Testis (tissue), 2 donors: Measurements from ENCODE around the gene TLE4.

Experiments
- CTCF ChIP-seq, 3 experiments: fragments of 450-650 bp in 2 of 3; fragments of 200-600 bp in 1 of 3; sonication (generic) in 1 of 3; IDR thresholded peaks; one replicate each; pipeline ENCODE4 v1.5.1; 2016 to 2019; ENCODE audit warnings: antibody characterized with exemption in 3 of 3, mild to moderate bottlenecking in 2 of 3, moderate library complexity in 1 of 3
- POLR2A ChIP-seq: fragments of 450-650 bp; IDR thresholded peaks from one replicate; pipeline ENCODE4 v1.6.1; 2017; ENCODE audit warnings: antibody characterized with exemption, mild to moderate bottlenecking, moderate library complexity

DNA sequence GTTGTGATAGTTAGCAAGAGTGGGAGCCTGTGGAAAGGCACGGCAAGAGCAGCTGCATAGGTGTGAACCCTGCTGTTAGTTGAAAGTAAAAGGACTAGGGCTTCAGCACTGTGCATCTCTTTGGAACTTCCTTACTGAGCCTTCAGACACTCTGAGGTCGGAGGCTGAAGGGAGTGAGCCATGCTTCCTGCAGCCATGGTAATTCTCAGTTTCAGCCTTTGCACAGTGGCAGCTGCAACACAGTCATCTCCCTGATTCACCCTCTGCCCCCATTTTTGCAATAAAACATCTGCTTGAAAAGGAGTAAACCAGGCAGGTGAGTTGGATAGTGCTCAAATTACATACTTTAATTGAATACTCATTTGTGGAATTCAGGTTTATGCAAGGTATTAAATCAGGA, 6.5 kb upstream of the TLE4 start:
- no peak for TF ChIP-seq CTCF (IDR thresholded peaks at IDR 0.05)
- no peak for TF ChIP-seq POLR2A
